Common myeloid progenitor, CD34-positive (primary cell): Measurements from ENCODE around the gene SERPINE1.

Source experiments
- CTCF ChIA-PET: fragments of 350-600 bp; sonication (Branson Sonifier 250); formaldehyde crosslinking; loops from one replicate; lab custom pipeline; 2021; ENCODE audit warnings: antibody characterized with exemption; lab: Charles Lee
- POLR2A ChIA-PET: fragments of 350-600 bp; sonication (Branson Sonifier 250); formaldehyde crosslinking; loops from one replicate; lab custom pipeline; 2021; ENCODE audit warnings: antibody characterized with exemption; lab: Charles Lee
- DNase-seq, 3 donors: peaks; one replicate each; pipeline versions ENCODE4 v3.0.0 to v3.0.0-alpha.2; 2013
- H3K27ac ChIP-seq, 2 experiments: 1 replicate in 1 of 2; 2 replicates in 1 of 2; pipeline ENCODE4 v1.7.0; 2013; ENCODE audit warnings: inconsistent platforms in 2 of 2, low read length in 2 of 2, mild to moderate bottlenecking in 2 of 2, low read depth in 1 of 2, moderate library complexity in 1 of 2; ENCODE audit not compliant: severe bottlenecking in 2 of 2, insufficient read depth in 1 of 2, poor library complexity in 1 of 2
- H3K27me3 ChIP-seq, 5 experiments: replicated peaks in 2 of 5; 1 replicate in 3 of 5; 2 replicates in 2 of 5; pipeline versions ENCODE4 v1.6.1 to v1.7.0; 2013; ENCODE audit warnings: low read length in 4 of 5, mild to moderate bottlenecking in 2 of 5, moderate library complexity in 2 of 5, inconsistent platforms in 1 of 5; ENCODE audit not compliant: insufficient read depth in 5 of 5, control insufficient read depth in 4 of 5
- H3K36me3 ChIP-seq, 4 experiments: 1 replicate in 2 of 4; 2 replicates in 2 of 4; pipeline versions ENCODE4 v1.6.1 to v1.7.0; 2013; ENCODE audit warnings: low read length in 3 of 4, control low read depth in 1 of 4, mild to moderate bottlenecking in 1 of 4; ENCODE audit not compliant: control insufficient read depth in 4 of 4, insufficient read depth in 4 of 4
- H3K4me1 ChIP-seq, 4 experiments: 1 replicate in 3 of 4; 2 replicates in 1 of 4; pipeline versions ENCODE4 v1.6.1 to v1.7.1; 2013; ENCODE audit warnings: low read length in 3 of 4, mild to moderate bottlenecking in 3 of 4, control low read depth in 1 of 4, inconsistent platforms in 1 of 4, moderate library complexity in 1 of 4; ENCODE audit not compliant: control insufficient read depth in 4 of 4, insufficient read depth in 4 of 4; ENCODE audit errors: control extremely low read depth in 1 of 4
- H3K4me3 ChIP-seq, 7 experiments: 1 replicate in 4 of 7; 2 replicates in 3 of 7; pipeline versions ENCODE4 v1.5.1 to v1.7.0; 2013; ENCODE audit warnings: mild to moderate bottlenecking in 7 of 7, low read length in 6 of 7, moderate library complexity in 6 of 7, inconsistent platforms in 2 of 7, low read depth in 2 of 7, control low read depth in 1 of 7; ENCODE audit not compliant: insufficient read depth in 4 of 7, control insufficient read depth in 1 of 7; ENCODE audit errors: extremely low read depth in 1 of 7
- H3K9me3 ChIP-seq, 5 experiments: 1 replicate in 4 of 5; 2 replicates in 1 of 5; pipeline versions ENCODE4 v1.6.1 to v1.7.1; 2013; ENCODE audit warnings: low read length in 4 of 5, mild to moderate bottlenecking in 2 of 5, inconsistent platforms in 1 of 5, low read depth in 1 of 5, moderate library complexity in 1 of 5; ENCODE audit not compliant: control insufficient read depth in 4 of 5, insufficient read depth in 2 of 5; ENCODE audit errors: control extremely low read depth in 1 of 5
- WGBS: methylation state at CpG from one replicate; pipeline ENCODE4 v1.1.5; 2013; ENCODE audit not compliant: insufficient coverage; 5-methylcytosine and 5-hydroxymethylcytosine counted together

SERPINE1 gene

DNA sequence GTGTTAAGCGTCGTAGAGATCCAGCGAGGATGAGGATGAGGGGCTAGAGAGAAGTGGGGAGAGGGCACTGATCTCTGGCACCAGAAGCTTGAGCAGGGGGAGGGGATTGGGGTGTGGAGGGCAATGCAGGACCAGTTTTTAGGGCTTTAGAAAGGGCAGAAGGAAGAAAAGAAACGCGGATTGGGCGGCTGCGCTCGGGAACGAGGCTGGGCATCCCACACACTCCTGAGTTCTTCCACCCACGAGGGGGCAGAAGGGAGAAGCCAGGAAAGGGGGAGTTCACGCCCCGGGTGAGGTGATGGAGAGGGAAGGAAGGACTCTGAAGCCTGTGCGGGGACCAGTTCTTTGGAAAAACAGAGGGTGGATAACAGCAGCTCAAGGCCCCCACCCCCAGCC, 44.5 kb downstream of the SERPINE1 start:
- no peak for DNase-seq
- H3K27me3 ChIP-seq: peaks cover 5 to 100% (median 64%) of the 10 kb centered on the region in 5 experiments
- H3K4me1 ChIP-seq: peaks cover 0 to 49% (median 38%) of the 10 kb centered on the region in 4 experiments
- H3K36me3 ChIP-seq: no peaks in the 10 kb centered on the region
- WGBS: 1% methylated on average over 9 of the region's 13 CpGs
- H3K9me3 ChIP-seq: no peaks in the 10 kb centered on the region
- no peak overlapping the region for H3K4me3 ChIP-seq
- no peak overlapping the region for H3K27ac ChIP-seq
- POLR2A ChIA-PET: no interaction called here
- CTCF ChIA-PET: interaction anchor here (0.9 to 3.1 kb wide), 8 partner anchors 14 to 112 kb away, joined by 3 to 19 read pairs (median 4); no protein-coding TSS in a partner anchor

GRCh38 chr7:101172005-101172853, 45.3 kb downstream of the SERPINE1 start:
- H3K36me3 ChIP-seq: no peaks in the 10 kb centered on the region
- H3K9me3 ChIP-seq: no peaks in the 10 kb centered on the region
- WGBS: under 1% methylated on average over 78 of the region's 79 CpGs
- DNase-seq: peak; percentile 57 to 89 (median 85)
- H3K27ac ChIP-seq: no peak overlapping the region
- POLR2A ChIA-PET: no interaction called here
- peaks cover 0 to 43% (median 33%) of the 10 kb centered on the region in 4 experiments for H3K4me1 ChIP-seq
- CTCF ChIA-PET: interaction anchor here (0.8 to 3.1 kb wide), 10 partner anchors 14 to 111 kb away, joined by 3 to 19 read pairs (median 4); no protein-coding TSS in a partner anchor
- H3K27me3 ChIP-seq: peaks cover 10 to 100% (median 64%) of the 10 kb centered on the region in 5 experiments
- H3K4me3 ChIP-seq: peak overlapping the region in 4 of 7 experiments; percentile 13 to 43 (median 26)

DNA sequence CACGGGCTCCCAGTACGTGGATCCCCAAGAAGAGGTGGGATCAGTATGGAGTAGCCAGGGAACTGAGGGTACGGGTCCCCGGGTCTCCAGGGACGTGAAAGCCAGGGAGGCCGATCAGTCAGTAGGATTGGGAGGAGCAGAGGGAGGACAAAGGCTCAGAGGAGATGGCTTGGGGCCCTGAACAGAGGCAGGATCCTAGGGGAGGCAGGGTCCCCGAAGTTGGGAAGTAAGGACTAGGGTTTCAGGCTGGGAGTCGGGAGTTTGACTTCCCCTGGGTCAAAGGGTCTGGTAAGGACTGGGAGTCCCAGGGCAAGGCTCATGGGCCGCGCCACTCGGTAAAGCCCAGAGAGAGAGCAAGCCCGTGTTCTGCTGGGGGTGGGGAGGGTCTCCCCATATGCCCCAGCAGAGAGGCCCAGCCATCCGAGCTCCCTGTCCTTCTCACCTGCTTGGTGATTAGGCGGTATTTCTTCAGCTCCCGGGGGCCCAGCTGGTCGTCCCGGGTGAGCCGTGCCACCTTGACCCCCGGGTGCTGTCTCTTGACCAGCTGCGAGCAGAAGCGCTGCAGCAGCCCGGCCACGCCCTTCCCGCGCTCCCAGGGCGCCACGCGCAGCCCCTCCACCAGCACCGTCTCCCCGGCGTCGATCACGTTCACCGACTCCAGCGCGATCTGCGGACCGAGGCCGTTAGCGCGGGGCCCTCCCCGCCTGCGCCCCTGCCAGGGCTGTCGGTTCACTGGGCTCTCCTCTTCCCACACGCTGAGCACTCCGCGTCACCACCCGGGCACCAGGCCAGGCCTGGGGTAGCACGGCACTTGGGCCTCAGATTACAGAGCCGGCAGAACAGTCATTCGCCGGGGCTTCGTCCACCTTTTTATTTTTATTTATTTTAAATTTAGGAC, 46.2 kb downstream of the SERPINE1 start:
- H3K4me3 ChIP-seq: peak overlapping the region in 3 of 7 experiments; percentile 31 to 43 (median 33)
- no peaks in the 10 kb centered on the region for H3K36me3 ChIP-seq
- no peaks in the 10 kb centered on the region for H3K9me3 ChIP-seq
- DNase-seq: peak; percentile 73 to 80 (median 77)
- no peak overlapping the region for H3K27ac ChIP-seq
- peaks cover 15 to 100% (median 64%) of the 10 kb centered on the region in 5 experiments for H3K27me3 ChIP-seq
- 1% methylated on average over 41 of the region's 53 CpGs for WGBS
- CTCF ChIA-PET: interaction anchor here (0.8 to 2.4 kb wide), 9 partner anchors 9 to 110 kb away, joined by 3 to 17 read pairs (median 3); no protein-coding TSS in a partner anchor
- POLR2A ChIA-PET: interaction anchor here (1.3 kb wide), 1 partner anchor 20 kb away, joined by 3 read pairs; no protein-coding TSS in a partner anchor
- H3K4me1 ChIP-seq: peaks cover 0 to 42% (median 31%) of the 10 kb centered on the region in 4 experiments

GRCh38 chr7:101173752-101174244, 46.9 kb downstream of the SERPINE1 start:
- ChIA-PET CTCF (interaction anchor here (0.8 to 2.4 kb wide), 10 partner anchors 9 to 109 kb away, joined by 3 to 17 read pairs (median 3); no protein-coding TSS in a partner anchor), POLR2A (interaction anchor here (1.3 kb wide), 1 partner anchor 19 kb away, joined by 3 read pairs; no protein-coding TSS in a partner anchor)
- no peak overlapping the region for H3K27ac ChIP-seq
- peak; percentile 60 to 67 (median 66) for DNase-seq
- H3K9me3 ChIP-seq: no peaks in the 10 kb centered on the region
- peaks cover 0 to 42% (median 31%) of the 10 kb centered on the region in 4 experiments for H3K4me1 ChIP-seq
- H3K4me3 ChIP-seq: peak overlapping the region in 2 of 7 experiments; percentile 31 to 33
- peaks cover 17 to 100% (median 63%) of the 10 kb centered on the region in 5 experiments for H3K27me3 ChIP-seq
- 6% methylated on average over 11 of the region's 16 CpGs for WGBS
- H3K36me3 ChIP-seq: no peaks in the 10 kb centered on the region

DNA sequence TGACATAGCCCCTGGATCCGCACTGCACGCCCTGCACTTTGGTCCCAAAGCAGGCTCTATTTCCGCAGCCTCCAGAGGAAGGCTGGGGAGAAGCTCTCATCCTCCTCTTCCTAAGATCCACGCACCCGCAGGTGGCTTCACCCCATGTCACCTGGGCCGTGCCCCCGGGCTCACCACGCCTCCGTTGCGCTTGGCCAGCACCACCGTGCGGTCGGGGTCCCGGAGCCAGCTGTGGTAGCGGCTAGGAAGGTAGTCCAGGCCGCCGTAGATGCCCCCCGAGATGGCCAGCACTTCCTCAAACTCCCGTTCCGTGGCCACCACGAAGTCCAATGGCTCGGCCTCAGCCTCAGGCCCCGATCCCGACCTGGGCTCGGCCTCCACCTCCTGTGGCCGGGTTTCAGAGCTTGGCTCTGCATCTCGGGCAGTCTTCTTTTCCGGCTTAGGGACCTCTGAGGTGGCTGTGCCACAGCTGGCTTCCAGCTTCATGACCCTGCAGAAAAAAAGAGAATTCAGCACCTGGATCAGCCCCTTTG, 47.5 kb downstream of the SERPINE1 start:
- 7% methylated on average over 19 of the region's 28 CpGs for WGBS
- Histone ChIP-seq H3K4me1 (peaks cover 0 to 43% (median 33%) of the 10 kb centered on the region in 4 experiments), H3K4me3 (no peak overlapping the region), H3K36me3 (no peaks in the 10 kb centered on the region), H3K27me3 (peaks cover 15 to 100% (median 57%) of the 10 kb centered on the region in 5 experiments), H3K27ac (no peak overlapping the region), H3K9me3 (no peaks in the 10 kb centered on the region)
- ChIA-PET POLR2A (interaction anchor here (1.3 kb wide), 1 partner anchor 19 kb away, joined by 3 read pairs; no protein-coding TSS in a partner anchor), CTCF (interaction anchor here (0.8 to 2.9 kb wide), 11 partner anchors 8 to 108 kb away, joined by 3 to 17 read pairs (median 3); no protein-coding TSS in a partner anchor)
- peak in 1 of 3 donors; percentile 40 for DNase-seq

DNA sequence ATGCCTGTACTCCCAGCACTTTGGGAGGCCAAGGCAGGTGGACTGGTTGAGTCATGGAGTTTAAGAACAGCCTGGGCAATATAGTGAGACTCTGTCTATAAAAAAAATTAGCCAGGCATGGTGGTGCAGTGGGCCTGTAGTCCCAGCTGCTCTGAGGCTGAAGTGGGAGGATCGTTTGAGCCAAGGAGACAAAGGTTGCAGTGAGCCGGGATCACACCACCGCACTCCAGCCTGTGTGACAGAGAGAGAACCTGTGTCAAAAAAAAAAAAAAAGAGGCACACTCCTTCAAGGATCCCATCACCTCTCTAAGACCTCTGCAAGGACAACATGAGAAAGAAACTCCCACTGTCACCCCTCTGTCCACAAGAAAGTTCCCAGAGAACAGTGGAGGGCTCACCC, 48.8 kb downstream of the SERPINE1 start:
- Histone ChIP-seq H3K36me3 (no peaks in the 10 kb centered on the region), H3K27me3 (peaks cover 13 to 100% (median 51%) of the 10 kb centered on the region in 5 experiments), H3K27ac (no peak overlapping the region), H3K9me3 (no peaks in the 10 kb centered on the region), H3K4me3 (no peak overlapping the region), H3K4me1 (peaks cover 0 to 49% (median 30%) of the 10 kb centered on the region in 4 experiments)
- WGBS: 67% methylated on average over 1 of the region's 3 CpGs
- CTCF ChIA-PET: interaction anchor here (1.2 to 2.9 kb wide), 4 partner anchors 14 to 107 kb away, joined by 3 to 16 read pairs (median 6); no protein-coding TSS in a partner anchor
- POLR2A ChIA-PET: no interaction called here
- DNase-seq: no peak
